ENCODE measurements around the gene ALS2CL.

GRCh38 chr3:46690798-46691197, 2.7 kb downstream of the ALS2CL start:
- no peak for TF ChIP-seq EZH2 (IDR thresholded peaks at IDR 0.05; ENCODE audit: borderline replicate concordance, low read depth, low read length, poor library complexity, severe bottlenecking)
- TF ChIP-seq CTCF (conservative IDR thresholded peaks at IDR 0.05; ENCODE audit: low read depth, low read length): no peak

Measured in A673 (cell line).